Ascending aorta (tissue), 2 donors: ENCODE data around the gene APBB2. TPM values are rescaled to one million over a fixed set of nuclear protein-coding genes. Genes with fewer than 3 reads are reported as not detected.

ENCODE experiments used
- DNase-seq, 2 donors: peaks; one replicate each; pipeline ENCODE4 v3.0.0-alpha.2; 2019; ENCODE audit warnings: low spot score in 2 of 2
- H3K27ac ChIP-seq, 2 donors: fragments of 200-600 bp; sonication (generic); one replicate each; pipeline ENCODE4 v1.5.1; 2016 to 2017; ENCODE audit warnings: mild to moderate bottlenecking in 1 of 2
- H3K27me3 ChIP-seq: fragments of 200-600 bp; sonication (generic); one replicate; pipeline ENCODE4 v1.5.1; 2017
- H3K36me3 ChIP-seq, 2 donors: fragments of 200-600 bp; sonication (generic); one replicate each; pipeline ENCODE4 v1.5.1; 2016
- H3K4me1 ChIP-seq, 2 donors: fragments of 200-600 bp; sonication (generic); one replicate each; pipeline ENCODE4 v1.5.1; 2016 to 2017; ENCODE audit warnings: mild to moderate bottlenecking in 1 of 2
- H3K4me3 ChIP-seq, 2 donors: fragments of 200-600 bp; sonication (generic); one replicate each; pipeline ENCODE4 v1.5.1; 2016 to 2017; ENCODE audit warnings: mild to moderate bottlenecking in 1 of 2
- H3K9me3 ChIP-seq, 2 donors: fragments of 200-600 bp; sonication (generic); one replicate each; pipeline ENCODE4 v1.5.1; 2016
- intact Hi-C: fragments of 100-400 bp; cut with DNase I; formaldehyde crosslinking; loops from one replicate; pipeline ENCODE4 v1.15.1; 2023
- total RNA-seq: library from RNA; depleted of rRNA; stranded (reverse); fragments of >200 nt; gene quantifications from one replicate; pipeline ENCODE4 v1.1.0, GENCODE V29; 2016
- TF ChIP-seq, protein P1 (sequence below), 3 experiments: fragments of 200-600 bp in 2 of 3; fragments of 450-650 bp in 1 of 3; sonication (generic) in 2 of 3; IDR thresholded peaks; one replicate each; pipeline ENCODE4 v1.5.1; 2016 to 2019; ENCODE audit warnings: antibody characterized with exemption in 3 of 3, mild to moderate bottlenecking in 1 of 3, moderate library complexity in 1 of 3

Gene APBB2
- total RNA-seq, 1 donor from 2014 or later = 51.4 TPM

DNA sequence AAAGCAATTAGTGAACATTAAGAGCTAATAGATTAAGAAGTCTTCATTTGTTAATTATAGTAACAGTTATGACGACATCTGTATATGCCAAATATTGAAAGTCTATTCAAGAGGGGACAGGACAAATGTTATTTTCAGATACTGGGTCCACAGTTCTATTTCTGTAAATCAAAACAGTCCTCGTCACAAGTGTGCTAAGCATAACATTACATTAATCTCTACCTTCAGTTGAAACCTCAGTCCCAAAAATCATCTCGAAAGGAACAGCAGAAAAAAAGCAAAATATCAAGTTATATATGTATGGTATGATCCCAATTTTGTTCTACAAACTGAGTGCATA, 70.3 kb downstream of the APBB2 start:
- intact Hi-C loops = loop anchor here (5.0 to 10.0 kb wide), 3 partner anchors 33 to 221 kb away; no protein-coding TSS in a partner anchor

DNA sequence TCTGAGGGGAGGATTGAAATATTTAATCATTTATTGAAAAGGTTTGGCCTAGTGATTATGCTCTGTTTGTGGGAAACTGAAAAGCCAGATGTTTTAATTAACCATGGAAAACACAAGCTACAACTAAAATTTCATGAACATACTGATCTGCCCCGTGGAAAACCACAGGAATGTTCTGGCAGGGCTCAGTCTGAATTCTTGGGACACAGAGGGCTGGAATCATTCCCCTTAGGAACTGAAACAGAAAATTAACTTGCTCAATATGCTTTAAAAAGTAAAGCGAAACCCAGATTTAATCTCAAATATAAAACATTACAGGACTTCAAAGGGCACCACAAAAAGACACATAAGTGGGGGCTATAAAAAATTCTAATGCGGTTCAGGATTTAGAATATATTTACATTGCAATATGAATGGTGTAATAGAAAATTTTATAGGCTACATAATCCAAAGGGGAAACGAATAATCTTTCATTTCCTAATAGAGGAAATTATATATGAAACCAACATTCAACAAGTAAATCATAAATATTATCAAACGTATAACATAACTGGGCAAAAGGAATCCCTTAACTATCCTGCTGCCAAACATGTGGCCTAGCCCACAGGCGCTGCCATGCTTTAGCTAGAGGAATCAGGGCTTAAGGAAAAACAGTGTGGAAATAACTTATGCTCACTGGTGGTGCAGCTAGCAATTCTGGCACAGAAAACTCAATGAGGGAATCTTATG, 70.9 kb downstream of the APBB2 start:
- intact Hi-C loops = loop anchor here (2.0 to 10.0 kb wide), 5 partner anchors 23 to 221 kb away; no protein-coding TSS in a partner anchor
- H3K27ac ChIP-seq = peak overlapping the region; percentile 80 to 92
- H3K4me1 ChIP-seq = peaks cover 27 to 60% of the 10 kb centered on the region in 2 donors
- peak overlapping the region; percentile 24 to 45 for H3K4me3 ChIP-seq
- H3K36me3 ChIP-seq = no peaks in the 10 kb centered on the region
- peak in 1 of 2 donors; percentile 81 for DNase-seq
- TF ChIP-seq, protein P1, sequence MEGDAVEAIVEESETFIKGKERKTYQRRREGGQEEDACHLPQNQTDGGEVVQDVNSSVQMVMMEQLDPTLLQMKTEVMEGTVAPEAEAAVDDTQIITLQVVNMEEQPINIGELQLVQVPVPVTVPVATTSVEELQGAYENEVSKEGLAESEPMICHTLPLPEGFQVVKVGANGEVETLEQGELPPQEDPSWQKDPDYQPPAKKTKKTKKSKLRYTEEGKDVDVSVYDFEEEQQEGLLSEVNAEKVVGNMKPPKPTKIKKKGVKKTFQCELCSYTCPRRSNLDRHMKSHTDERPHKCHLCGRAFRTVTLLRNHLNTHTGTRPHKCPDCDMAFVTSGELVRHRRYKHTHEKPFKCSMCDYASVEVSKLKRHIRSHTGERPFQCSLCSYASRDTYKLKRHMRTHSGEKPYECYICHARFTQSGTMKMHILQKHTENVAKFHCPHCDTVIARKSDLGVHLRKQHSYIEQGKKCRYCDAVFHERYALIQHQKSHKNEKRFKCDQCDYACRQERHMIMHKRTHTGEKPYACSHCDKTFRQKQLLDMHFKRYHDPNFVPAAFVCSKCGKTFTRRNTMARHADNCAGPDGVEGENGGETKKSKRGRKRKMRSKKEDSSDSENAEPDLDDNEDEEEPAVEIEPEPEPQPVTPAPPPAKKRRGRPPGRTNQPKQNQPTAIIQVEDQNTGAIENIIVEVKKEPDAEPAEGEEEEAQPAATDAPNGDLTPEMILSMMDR (IDR thresholded peaks at IDR 0.05) = no peak
- H3K9me3 ChIP-seq = no peaks in the 10 kb centered on the region
- no peaks in the 10 kb centered on the region for H3K27me3 ChIP-seq

More for the DNA sequence above, 70.3 kb downstream of the APBB2 start:
- Histone ChIP-seq H3K27ac (peak overlapping the region; percentile 80 to 92), H3K4me1 (peaks cover 27 to 66% of the 10 kb centered on the region in 2 donors), H3K4me3 (peak overlapping the region; percentile 24 to 45), H3K27me3 (no peaks in the 10 kb centered on the region), H3K9me3 (no peaks in the 10 kb centered on the region), H3K36me3 (no peaks in the 10 kb centered on the region)
- DNase-seq = no peak
- TF ChIP-seq, protein P1 (IDR thresholded peaks at IDR 0.05) = no peak

GRCh38 chr4:41142376-41143310, 71.7 kb downstream of the APBB2 start:
- H3K4me1 ChIP-seq = peaks cover 27 to 57% of the 10 kb centered on the region in 2 donors
- peak overlapping the region in 1 of 2 donors; percentile 45 for H3K4me3 ChIP-seq
- intact Hi-C loops = loop anchor here (2.0 to 10.0 kb wide), 5 partner anchors 22 to 222 kb away; no protein-coding TSS in a partner anchor
- H3K9me3 ChIP-seq = no peaks in the 10 kb centered on the region
- TF ChIP-seq, protein P1 (IDR thresholded peaks at IDR 0.05) = no peak
- H3K27me3 ChIP-seq = no peaks in the 10 kb centered on the region
- H3K27ac ChIP-seq = peak overlapping the region; percentile 80 to 92
- no peak for DNase-seq
- H3K36me3 ChIP-seq = no peaks in the 10 kb centered on the region

GRCh38 chr4:41141900-41142299, 72.4 kb downstream of the APBB2 start:
- TF ChIP-seq, protein P1 (IDR thresholded peaks at IDR 0.05) = no peak
- Histone ChIP-seq H3K4me1 (peaks cover 27 to 54% of the 10 kb centered on the region in 2 donors), H3K4me3 (peak overlapping the region in 1 of 2 donors; percentile 45), H3K9me3 (no peaks in the 10 kb centered on the region), H3K36me3 (no peaks in the 10 kb centered on the region), H3K27ac (peak overlapping the region; percentile 80 to 92), H3K27me3 (no peaks in the 10 kb centered on the region)
- no peak for DNase-seq
- intact Hi-C loops = loop anchor here (2.0 to 10.0 kb wide), 5 partner anchors 21 to 223 kb away; no protein-coding TSS in a partner anchor

GRCh38 chr4:41140410-41140809, 73.9 kb downstream of the APBB2 start:
- intact Hi-C loops = loop anchor here (5.0 to 10.0 kb wide), 3 partner anchors 37 to 224 kb away; no protein-coding TSS in a partner anchor
- TF ChIP-seq, protein P1 (IDR thresholded peaks at IDR 0.05) = no peak
- no peak for DNase-seq
- Histone ChIP-seq H3K36me3 (no peaks in the 10 kb centered on the region), H3K27me3 (no peaks in the 10 kb centered on the region), H3K27ac (peak overlapping the region; percentile 69 to 92), H3K4me3 (no peak overlapping the region), H3K9me3 (no peaks in the 10 kb centered on the region), H3K4me1 (peaks cover 16 to 53% of the 10 kb centered on the region in 2 donors)
